IMR-90 (cell line): ENCODE data around the gene AHCYL2.

ENCODE experiments used
- CEBPB ChIP-seq: IDR thresholded peaks from 2 replicates; pipeline ENCODE4 v1.6.1; 2012; ENCODE audit warnings: low read depth, low read length, improper control_type of control experiment
- MXI1 ChIP-seq: IDR thresholded peaks from 2 replicates; pipeline ENCODE4 v1.6.1; 2012; ENCODE audit warnings: low read depth, mild to moderate bottlenecking, low read length, moderate library complexity, borderline replicate concordance
- POLR2A ChIP-seq: IDR thresholded peaks from 2 replicates; pipeline ENCODE4 v1.6.1; 2012; ENCODE audit warnings: mild to moderate bottlenecking, low read depth, low read length
- RFX5 ChIP-seq: IDR thresholded peaks from 2 replicates; pipeline ENCODE4 v1.8.0; 2012; ENCODE audit warnings: low read depth, mild to moderate bottlenecking, low read length, moderate library complexity

- TF ChIP-seq POLR2A (no peak), RFX5 (no peak), CEBPB (no peak), MXI1 (no peak)
Observed at GRCh38 chr7:129464194-129464593, 239.4 kb downstream of the AHCYL2 start.
